ENCODE results near the gene B2M. TPM values are rescaled to one million over a fixed set of nuclear protein-coding genes. Genes with fewer than 3 reads are reported as not detected.
"Not testable (repeated sequence)": the region's sequence is repeated elsewhere in the genome, so short reads cannot be mapped to it uniquely, and the experiment has no call there.

B2M gene
- total and polyA plus RNA-seq, 4 donors: 1,933 to 11,026 (median 3,433) TPM

DNA sequence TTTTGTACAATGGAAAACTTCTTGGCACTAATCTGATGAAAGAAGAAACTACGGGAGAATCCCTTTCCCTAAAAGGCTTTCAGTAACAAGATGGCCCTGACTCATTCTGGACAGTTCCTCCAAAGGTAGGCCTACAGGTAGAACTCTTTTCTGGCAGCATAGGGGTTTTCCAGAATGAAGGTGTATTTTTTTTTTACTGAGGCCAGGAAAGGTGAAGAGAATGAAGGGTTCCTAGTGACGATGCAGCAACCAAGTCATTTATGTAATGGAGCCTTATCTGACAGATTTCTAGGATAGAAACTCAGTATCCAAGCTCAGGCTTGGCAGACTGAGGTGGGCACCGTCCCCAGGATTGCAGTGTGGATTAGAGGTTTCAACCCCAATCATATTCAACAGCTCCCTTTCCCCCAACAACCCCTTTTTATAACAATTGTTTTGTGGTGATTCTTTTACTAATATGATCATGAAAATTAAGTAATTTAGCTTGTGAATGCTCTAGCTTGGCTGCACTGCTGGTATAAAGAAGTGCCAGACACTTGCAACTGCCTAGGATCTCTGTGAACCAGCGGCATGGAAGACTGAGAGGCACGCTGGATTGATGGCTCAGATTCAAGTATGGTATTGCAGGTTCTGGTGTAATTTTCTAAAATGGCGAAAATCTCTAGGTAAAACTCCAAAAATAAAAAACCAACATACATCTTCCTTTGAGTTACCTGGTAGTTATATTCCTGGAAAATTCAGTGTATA is 16.3 kb downstream of the B2M start:
- Histone ChIP-seq H3K27ac (ENCODE audit: low read depth in 1 of 2, low read length in 1 of 2) (peak overlapping the region; percentile 73 to 83), H3K4me3 (no peak overlapping the region), H3K4me1 (ENCODE audit: control insufficient read depth in 5 of 5, insufficient read depth in 5 of 5, low read length in 5 of 5) (peaks cover 0 to 19% (median 3%) of the 10 kb centered on the region in 5 donors), H3K9ac (ENCODE audit: insufficient read depth in 1 of 2, low read length in 2 of 2) (no peak overlapping the region), H3K36me3 (ENCODE audit: control insufficient read depth in 4 of 4, insufficient read depth in 4 of 4, low read length in 4 of 4) (peaks cover 0 to 6% (median 3%) of the 10 kb centered on the region in 4 donors), H3K9me3 (ENCODE audit: control insufficient read depth in 4 of 4, insufficient read depth in 3 of 4, low read length in 3 of 4) (no peaks in the 10 kb centered on the region), H3K27me3 (ENCODE audit: control insufficient read depth in 3 of 3, insufficient read depth in 3 of 3, low read length in 2 of 3) (no peaks in the 10 kb centered on the region)
- no peak for TF ChIP-seq CTCF (IDR thresholded peaks at IDR 0.05; ENCODE audit: control extremely low read depth, extremely low read depth)
- ATAC-seq (ENCODE audit: insufficient read depth, low FRiP score) (no peak), DNase-seq (no peak)
- 81 to 85% methylated on average over 6 of the region's 6 CpGs for WGBS, 2 donors

DNA sequence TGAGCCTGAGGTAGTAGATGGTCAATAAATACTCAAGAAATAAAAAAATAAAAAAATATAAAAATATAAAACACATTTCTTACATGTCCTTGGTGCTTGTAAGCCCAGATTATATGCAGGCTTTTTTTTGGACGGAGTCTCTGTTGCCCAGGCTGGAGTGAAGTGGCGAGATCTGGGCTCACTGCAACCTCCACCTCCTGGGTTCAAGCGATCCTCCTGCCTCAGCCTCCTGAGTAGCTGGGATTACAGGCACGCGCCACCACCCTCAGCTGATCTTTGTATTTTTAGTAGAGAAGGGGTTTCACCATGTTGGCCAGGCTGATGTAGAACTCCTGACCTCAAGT is 16.9 kb downstream of the B2M start:
- WGBS, 2 donors: 45 to 69% methylated on average over 5 of the region's 5 CpGs
- not testable (repeated sequence) for H3K9me3 ChIP-seq (ENCODE audit: control insufficient read depth in 4 of 4, insufficient read depth in 3 of 4, low read length in 3 of 4); H3K36me3 ChIP-seq (ENCODE audit: control insufficient read depth in 4 of 4, insufficient read depth in 4 of 4, low read length in 4 of 4); H3K27me3 ChIP-seq (ENCODE audit: control insufficient read depth in 3 of 3, insufficient read depth in 3 of 3, low read length in 2 of 3); ATAC-seq (ENCODE audit: insufficient read depth, low FRiP score); H3K4me3 ChIP-seq
- DNase-seq: peak in 1 of 3 donors; percentile 20
- peak overlapping the region; percentile 90 to 100 for H3K27ac ChIP-seq (ENCODE audit: low read depth in 1 of 2, low read length in 1 of 2)
- H3K9ac ChIP-seq (ENCODE audit: insufficient read depth in 1 of 2, low read length in 2 of 2): peak overlapping the region; percentile 51 to 93
- peaks cover 0 to 19% (median 3%) of the 10 kb centered on the region in 5 donors for H3K4me1 ChIP-seq (ENCODE audit: control insufficient read depth in 5 of 5, insufficient read depth in 5 of 5, low read length in 5 of 5)

DNA sequence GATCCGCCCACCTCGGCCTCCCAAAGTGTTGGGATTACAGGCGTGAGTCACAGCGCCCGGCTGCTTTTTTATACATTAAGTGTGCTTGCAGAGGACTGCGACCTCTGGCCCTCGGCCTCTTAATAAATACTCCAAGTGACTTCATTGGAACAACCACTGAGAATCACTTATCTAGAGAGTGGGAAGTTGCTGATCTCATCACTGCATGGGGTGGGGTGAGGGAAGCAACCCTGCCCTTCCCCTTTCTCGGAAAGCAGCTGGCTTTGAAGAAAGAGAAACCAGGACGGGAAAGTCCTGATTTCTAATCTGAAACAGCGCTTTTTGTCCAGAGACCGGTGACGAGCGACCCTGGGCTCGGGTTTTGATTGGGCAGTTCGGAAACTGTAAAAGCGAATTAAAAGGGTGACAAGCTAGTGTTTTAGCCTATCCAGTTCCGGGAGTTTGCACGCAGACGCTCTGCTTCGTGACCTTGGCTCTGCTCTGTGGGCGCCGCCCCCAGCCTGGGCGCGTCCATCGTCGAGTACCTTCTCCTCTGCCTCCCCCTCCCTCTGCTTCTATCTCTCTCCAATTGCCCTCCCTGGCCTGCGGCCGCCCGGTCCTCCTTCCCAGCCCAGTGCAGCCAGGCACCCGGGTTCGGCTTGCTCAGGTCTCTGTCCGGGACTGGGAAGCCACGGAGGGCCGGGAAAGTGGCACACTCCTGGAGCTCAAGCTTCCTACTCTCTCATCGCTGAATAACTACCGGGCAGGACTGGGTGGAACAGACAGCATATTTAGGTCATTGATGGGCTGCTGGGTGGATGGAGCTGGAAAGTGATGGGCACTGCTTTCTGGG is 17.5 kb downstream of the B2M start:
- Histone ChIP-seq H3K27ac (ENCODE audit: low read depth in 1 of 2, low read length in 1 of 2) (peak overlapping the region; percentile 95 to 100), H3K9me3 (ENCODE audit: control insufficient read depth in 4 of 4, insufficient read depth in 3 of 4, low read length in 3 of 4) (no peaks in the 10 kb centered on the region), H3K27me3 (ENCODE audit: control insufficient read depth in 3 of 3, insufficient read depth in 3 of 3, low read length in 2 of 3) (no peaks in the 10 kb centered on the region), H3K9ac (ENCODE audit: insufficient read depth in 1 of 2, low read length in 2 of 2) (peak overlapping the region; percentile 66 to 93), H3K4me1 (ENCODE audit: control insufficient read depth in 5 of 5, insufficient read depth in 5 of 5, low read length in 5 of 5) (peaks cover 0 to 19% (median 3%) of the 10 kb centered on the region in 5 donors), H3K4me3 (peak overlapping the region; percentile 83), H3K36me3 (ENCODE audit: control insufficient read depth in 4 of 4, insufficient read depth in 4 of 4, low read length in 4 of 4) (peaks cover 0 to 6% (median 3%) of the 10 kb centered on the region in 4 donors)
- ATAC-seq (ENCODE audit: insufficient read depth, low FRiP score): peak; percentile 95
- TF ChIP-seq CTCF (IDR thresholded peaks at IDR 0.05; ENCODE audit: control extremely low read depth, extremely low read depth): no peak
- 0 to 1% methylated on average over 35 of the region's 36 CpGs for WGBS, 2 donors
- peak; percentile 98 to 99 (median 99) for DNase-seq

Measured in lung (tissue), 12 donors.